ENCODE results near the gene GSK3B.
"Not testable (repeated sequence)": the region's sequence is repeated elsewhere in the genome, so short reads cannot be mapped to it uniquely, and the experiment has no call there.

Gene GSK3B

DNA sequence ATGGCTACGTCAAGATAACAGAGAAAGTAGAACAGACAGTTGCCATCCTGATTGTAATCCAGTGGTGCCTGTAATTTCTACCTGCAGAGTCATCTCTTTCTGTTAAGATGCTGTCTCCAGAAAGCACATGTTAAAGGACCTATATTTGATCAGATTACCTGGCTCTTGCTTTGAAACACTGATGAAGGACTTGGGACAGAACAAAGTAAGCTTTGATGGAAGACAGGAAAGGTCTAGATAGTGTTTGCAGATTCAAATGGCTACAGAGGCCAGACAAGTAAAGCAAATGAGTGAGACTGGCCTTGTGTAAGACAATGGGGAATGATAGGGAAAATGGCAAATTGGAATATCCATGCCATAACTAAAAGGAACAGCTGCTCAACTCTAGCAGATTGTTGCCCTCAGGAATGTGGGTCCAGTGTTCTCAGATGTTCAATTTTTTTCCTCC, 1.8 kb upstream of the GSK3B start:
- no peak for DNase-seq (ENCODE audit: low read depth)

DNA sequence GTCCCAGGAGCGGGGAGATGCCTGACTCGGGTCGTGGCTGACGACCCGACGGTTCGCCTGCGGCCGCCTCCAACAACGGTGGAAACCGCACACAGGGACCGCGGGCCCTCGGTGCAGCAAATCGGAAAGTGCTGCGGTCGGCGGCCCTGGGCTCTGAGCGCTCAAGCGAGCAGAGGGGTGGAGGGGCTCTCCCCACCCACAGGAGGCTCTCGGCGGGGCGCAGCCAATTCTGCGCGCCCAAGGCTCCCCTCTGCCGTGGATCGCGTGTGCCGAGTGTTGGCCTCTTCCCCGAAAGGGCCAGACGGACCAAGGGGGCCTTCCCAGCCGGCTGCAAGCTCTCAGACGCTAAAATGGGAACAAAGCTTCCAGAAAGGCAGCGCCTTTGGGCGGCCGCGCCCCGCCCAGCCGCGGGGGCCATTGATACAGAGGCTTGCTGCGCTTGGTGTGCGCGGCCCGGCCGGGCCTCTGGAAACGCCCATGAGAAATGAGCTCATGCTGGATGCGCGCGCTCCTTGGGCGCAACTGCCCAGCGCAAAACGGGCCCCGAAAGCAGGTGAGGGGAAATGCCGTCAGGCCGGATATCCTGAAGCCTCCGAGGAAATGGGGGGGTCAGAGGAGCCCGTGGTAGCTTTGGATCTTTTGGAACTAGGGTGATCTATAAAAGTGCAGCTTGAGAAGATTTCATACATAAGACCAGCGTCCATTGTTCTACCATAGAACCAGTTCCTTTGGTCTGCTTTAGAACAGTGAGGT, 1.2 kb upstream of the GSK3B start:
- DNase-seq (ENCODE audit: low read depth): peak; percentile 78

DNA sequence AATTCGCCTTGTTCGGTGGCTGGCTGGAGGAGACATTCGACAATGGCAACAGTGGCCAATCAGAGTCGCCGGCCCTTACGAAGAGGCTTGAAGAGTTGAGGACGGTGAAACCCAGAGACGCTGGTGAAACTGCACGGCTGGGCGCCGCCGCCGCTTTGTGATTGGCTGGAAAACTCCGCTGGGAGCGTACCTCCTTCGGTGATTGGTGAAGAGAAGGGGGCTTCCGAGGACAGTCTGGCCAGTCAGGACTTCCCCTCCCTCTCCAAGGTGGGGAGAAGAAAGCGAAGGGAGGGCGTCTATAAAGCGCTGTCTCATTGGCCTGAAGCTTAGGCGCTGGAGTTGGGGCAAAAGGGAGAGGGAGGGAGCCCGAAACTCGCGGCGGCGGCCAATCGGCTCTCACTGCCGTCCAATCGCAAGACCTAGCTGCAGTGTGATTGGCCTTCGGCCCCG, 554 bp upstream of the GSK3B start:
- peak; percentile 99 for DNase-seq (ENCODE audit: low read depth)

DNA sequence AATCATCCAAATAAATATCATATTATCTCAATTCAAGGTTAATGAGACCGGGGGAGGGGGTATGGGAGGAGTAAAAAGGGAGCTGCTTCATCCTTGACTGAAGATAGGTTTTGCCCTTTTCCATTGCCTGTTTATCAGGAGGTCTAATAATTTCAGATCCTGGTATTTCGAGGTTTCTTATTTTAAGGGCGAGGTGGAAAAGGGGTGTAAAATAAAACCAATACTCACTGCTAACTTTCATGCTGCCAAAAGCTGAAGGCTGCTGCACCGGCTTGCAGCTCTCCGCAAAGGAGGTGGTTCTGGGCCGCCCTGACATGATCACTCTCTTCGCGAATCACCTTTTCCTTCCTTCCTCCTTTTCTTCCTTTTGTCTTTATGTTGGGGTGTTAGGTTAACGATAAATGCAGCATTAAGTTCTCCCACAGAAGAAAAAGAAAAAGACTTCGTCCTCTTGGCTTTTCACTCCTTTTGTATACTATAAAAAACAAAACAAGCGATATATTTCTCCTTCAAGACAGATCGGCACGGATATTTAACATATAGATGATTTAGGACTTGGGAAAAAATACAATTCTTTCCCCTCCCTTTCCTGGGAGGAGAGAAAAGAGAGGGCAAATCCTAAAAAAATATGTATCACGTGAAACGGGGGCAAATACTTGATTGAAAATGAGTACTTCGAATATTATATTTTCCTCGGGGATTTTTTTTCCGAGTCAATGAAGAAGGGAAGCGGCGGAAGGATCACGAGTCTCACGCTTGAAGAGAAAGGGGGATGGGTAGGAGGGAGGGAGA, 932 bp downstream of the GSK3B start:
- DNase-seq (ENCODE audit: low read depth): no peak

DNA sequence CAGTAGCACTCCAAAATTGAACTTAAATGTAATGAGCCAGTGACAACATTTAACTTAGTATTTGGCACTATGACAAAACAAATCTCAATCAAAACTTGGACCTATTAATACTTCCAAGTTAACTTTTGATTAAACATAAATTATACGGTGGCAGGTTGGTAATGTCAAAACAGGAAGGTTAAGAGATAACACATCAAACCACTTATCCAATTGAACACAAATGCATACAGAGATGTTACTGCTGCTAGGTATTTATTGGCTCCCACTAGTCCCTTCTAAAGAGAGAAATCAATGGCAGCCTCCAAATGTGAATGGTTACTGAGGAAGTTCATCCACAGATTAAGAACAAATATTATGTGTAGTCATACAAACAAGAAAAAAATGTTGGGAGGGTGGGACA, 1.8 kb downstream of the GSK3B start:
- no peak for DNase-seq (ENCODE audit: low read depth)

DNA sequence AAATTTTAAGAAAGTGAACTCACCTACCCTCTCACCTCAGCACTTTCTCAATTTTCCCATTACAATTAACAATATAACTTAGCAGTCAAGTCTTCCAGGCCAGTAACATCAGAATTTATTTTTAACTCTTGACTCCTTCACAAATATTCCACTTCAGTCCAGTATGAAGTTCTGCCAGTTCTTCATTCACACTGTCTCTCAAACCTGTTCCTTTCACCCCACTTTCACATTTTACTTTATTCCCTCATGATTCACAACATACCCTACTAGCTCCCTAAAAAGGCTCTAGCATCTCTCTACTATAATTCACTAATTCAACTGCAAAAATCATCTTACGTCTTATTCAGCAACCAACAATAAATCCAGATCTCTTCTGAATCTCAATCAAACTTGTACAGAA, 3.8 kb downstream of the GSK3B start:
- no peak for DNase-seq (ENCODE audit: low read depth)

DNA sequence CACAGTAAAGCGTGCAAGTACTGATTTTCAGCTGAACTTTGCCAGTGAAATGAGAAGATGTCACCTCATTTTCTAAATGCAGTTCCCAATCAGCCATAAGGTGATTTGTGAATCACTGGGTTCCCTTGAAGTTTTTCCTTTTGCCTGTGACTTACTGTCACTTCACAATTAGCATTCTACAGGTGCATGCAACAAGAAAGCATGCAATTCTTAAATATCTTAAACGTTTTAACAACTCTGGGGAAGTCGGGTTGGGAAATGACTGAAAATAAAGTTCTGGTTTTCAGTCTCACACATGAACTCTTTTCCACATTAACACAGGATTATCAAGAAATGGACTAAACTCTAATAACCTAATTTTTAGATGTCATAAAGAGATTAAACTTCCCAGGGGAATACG, 5.2 kb downstream of the GSK3B start:
- DNase-seq (ENCODE audit: low read depth): no peak

DNA sequence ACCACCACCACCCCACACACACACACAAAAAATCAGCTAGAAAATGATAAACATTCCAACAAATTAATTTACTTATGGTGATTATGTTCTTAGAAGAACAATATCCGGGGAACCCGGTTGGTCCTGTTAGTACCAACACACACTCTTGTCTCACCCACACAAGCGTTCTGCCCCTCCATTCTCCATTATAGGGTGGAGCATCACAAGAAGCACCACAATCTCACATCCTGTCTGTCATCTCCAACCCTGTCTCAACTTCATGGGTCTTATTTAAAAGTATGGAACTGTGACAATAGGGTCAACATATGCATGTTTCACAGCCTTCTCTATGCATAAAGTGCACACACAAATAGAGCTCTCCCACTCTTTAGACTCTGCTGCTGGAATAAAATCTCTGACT, 5.6 kb downstream of the GSK3B start:
- DNase-seq (ENCODE audit: low read depth): no peak

DNA sequence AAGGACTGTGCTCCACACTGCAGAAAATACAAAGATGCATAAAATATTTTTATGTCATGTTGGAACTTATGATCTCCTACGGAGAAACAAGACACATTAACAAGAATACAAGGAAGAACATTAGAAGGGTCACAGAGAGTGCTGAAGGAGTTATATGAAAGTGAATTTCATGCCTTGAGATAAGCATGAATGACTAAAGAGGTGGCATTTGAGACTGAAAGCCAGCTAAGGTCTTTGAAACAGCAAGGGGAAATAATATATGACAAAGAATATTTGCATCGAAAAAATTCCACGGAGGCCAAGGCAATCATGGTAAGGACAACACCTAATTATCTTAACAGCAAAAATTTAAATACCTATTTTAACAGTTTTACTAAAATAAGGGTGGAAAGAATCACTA, 12.5 kb downstream of the GSK3B start:
- no peak for DNase-seq (ENCODE audit: low read depth)

DNA sequence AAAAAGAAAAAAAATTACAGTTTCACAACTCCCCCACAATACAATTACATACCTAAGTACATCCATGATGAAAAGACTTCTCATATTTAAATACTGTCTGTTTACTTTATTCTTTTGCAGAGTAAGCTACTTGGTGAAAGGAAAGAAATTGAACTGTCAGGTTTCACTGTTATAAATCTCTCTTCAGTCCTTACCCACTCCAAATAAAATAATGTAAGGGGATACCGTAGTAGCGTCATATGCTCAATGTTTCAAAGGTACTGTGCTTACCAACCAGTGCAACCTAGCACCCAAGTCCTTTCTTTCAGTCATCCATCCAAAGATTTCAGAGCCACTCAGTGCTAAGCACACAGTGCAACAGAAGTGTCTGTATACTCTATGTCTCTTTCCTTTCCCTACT, 13.4 kb downstream of the GSK3B start:
- no peak for DNase-seq (ENCODE audit: low read depth)

DNA sequence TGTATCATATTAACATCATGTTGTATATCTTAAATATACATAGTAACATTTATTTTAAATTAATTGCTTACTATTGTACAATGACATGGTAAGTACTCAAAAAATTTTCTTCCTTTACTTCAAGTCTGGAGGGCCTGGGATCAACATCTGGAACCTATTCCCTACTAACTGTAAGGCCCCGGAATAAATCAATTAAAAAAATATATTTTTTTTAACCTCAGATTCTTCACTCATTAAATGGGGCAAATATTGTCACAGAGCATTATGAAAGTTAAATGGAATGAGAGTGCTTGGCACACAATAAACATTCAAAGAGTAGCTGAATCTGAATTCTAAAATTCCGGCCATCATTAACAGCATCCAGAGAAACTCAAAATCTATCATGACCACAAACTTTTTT, 16.5 kb downstream of the GSK3B start:
- DNase-seq (ENCODE audit: low read depth): no peak

DNA sequence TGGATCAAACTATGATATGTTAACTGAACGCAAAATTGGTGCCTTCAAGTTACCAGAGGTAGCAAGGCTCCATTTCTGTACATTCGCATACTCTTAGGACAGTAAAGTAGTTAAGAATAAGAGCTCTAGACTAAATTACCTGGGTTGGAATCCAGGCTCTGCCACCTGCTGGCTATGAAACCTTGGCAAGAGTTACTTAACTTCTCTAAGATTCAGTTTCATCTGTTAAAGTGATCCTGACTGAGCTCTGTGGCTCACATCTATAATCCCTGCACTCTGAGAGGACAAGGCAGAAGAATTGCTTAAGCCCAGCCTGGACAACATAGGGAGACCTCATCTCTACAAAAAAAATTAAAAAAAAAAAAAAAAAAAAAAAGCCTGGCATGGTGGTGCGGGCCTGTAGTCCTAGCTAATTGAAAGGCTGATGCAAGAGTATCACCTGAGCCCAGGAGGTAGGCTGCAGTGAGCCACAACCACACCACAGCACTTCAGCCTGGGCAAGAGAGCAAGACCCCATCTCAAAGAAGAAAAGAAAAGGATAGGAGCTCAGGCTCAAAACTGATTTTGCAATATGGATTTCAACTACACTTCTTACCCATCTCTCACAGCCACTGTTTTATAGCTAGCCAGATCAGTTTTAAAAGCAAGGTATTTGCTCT, 21.3 kb downstream of the GSK3B start:
- DNase-seq (ENCODE audit: low read depth): no peak

DNA sequence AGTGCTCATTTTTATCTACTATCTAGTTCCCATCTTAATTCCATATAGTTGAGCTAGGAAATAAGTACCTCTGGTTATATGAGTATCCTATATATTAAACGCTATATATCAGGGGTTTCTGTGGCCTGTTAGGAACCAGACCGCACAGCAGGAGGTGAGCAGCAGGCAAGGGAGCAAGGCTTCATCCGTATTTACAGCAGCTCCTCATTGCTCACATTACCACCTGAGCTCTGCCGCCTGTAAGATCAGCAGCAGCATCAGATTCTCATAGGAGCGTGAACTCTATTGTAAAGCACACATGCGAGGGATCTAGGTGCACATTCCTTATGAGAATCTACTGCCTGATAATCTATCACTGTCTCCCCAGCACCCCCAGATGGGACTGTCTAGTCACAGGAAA, 23.0 kb downstream of the GSK3B start:
- DNase-seq (ENCODE audit: low read depth): no peak

DNA sequence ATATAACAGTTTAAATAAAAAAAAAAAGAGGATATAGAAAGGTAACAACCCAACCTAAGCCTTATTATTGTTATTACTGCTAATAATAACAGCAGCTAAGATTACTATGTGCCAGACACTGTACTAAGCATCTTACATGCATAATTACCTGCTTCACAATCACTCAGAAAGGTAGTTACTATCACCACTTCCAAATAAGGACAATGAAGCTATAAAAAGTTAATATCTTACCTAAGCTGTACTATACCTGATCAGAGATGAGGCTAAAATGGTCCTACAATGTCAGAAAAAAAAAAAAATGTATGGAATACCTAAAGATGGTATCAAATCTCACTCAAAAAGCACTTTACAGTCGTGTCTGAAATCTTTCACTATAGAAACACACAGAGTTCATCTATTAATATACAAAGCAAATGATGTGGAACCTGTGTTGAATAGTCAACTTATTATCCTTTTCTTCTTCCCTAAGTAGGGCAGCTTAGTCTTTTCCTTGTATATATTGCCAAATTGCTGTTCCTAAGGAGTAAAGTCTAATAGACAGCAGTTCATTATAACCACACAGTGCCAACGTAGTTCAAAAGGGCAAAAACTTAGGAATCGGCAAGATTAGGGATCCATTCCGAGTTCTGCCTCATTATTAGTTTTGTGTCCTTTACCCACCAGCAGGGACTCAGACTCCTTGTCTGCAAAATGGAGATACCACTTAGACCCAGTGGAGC, 23.8 kb downstream of the GSK3B start:
- no peak for DNase-seq (ENCODE audit: low read depth)

DNA sequence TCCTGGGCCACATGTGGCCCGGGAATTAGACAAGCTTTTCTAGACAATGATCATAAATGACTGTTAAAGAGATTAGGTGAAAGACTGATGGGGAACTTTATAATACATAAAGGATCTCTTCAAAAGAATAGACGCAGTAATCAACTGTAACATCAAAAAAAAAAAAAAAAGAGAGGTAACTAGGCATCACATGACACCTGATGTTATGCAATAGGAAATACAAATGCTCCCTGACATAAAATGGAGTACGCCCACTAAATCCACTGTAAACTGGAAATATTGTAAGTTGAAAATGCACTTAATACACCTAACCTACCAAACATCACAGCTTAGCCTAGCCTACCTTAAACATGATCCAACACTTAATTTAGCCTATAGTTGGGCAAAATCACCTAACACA, 27.2 kb downstream of the GSK3B start:
- no peak for DNase-seq (ENCODE audit: low read depth)

DNA sequence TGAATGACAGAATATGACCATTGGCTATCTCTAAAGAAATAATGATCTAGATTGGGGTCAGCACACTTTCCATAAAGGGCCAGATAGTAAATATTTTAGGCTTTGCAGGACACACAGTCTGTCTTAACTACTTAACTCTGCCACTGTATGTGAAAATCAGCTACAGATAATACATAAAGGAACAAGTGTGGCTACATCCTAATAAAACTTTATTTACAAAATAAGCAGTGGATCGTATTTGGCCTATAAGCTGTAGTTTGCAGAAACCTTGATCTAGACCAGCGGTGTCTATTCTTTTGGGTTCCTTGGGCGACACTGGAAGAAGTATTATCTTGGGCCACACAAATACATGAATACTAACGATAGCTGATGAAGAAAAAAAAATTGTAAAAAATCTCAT, 27.6 kb downstream of the GSK3B start:
- DNase-seq (ENCODE audit: low read depth): no peak

DNA sequence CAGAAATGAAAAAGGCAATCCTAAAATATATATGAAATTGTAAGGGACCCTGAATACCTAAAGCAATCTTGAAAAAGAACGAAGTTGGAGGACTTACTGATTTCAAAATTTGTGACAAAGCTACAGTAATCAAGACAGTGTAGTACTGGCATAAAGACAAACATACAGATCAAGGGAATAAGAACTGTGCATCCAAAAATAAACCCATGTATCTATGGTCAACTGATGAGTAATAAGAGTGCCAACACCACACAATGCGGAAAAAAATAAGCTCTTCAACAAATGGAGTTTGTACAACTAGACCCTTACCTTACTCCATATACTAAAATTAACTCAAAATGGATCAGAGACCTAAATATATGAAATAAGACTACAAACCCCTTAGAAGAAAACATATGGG, 29.6 kb downstream of the GSK3B start:
- DNase-seq (ENCODE audit: low read depth): no peak

DNA sequence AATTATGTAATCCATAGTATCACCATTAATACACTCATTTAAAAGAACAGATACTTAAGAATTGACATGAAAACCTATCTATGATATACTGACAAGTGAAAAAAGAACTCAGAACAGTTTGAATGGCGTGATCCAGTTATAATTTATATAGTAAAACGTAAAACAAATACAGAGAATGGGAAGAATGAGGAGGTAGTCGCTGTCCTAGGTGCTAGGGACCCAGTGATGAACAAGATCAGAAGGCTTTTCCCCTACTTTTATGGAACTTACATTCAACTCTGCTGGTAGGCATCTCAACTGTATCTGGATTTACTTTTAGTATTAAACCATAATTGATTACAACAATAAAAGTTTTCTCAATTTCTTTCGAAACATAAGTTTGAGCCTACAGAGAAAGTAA, 31.8 kb downstream of the GSK3B start:
- no peak for DNase-seq (ENCODE audit: low read depth)

DNA sequence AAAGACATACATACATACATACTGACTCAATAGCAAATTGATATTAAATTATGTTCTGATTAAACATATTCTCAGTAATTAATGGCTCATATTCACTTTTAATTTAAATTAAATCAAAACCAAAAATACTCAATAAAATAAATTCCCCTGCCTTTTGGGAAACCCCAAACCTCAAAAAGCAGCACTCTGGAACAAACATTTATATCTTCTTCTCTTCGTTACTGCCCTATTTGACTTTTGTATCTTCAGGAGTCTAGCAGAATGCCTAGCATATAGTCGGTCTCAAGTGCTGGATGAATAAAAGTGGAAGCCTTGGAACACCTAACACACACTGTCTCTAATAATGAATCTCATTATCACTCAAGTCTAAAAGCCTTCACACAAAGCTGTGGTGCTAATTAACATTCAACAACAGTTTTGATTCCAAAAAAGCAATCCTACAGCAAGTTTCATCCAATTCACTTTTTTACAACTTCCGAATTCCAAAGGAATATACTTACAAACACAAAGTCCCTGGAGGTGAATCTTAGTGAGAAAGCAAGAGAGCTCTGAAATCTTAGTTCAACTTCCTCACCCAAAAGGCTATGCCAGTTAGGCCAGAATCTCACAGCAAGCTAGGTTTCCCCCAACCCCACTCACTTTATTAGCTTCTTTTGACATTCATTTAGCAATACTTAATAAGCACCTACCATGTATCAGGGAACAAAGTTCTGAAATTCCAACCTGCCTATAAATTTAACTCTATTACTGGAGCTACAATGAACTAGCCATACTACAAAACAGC, 35.0 kb downstream of the GSK3B start:
- no peak for DNase-seq (ENCODE audit: low read depth)

DNA sequence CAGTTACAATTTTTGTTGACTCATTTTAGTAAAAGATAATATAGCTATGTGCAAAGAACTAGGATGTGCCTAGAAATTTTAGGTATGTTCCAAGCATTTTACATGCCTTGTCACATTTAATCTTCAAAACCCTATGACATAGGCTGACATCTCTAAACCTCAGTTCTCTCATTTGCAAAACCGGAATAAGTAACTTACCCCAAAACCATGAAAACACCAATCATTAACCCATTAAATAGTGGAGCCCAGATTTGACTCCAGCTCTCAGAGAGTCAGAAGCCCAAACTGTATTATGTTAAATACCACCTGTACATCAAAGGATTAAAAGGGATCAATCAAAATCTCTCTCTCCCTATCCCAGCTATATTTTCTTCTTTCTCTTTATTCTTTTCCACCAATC, 36.6 kb downstream of the GSK3B start:
- no peak for DNase-seq (ENCODE audit: low read depth)

DNA sequence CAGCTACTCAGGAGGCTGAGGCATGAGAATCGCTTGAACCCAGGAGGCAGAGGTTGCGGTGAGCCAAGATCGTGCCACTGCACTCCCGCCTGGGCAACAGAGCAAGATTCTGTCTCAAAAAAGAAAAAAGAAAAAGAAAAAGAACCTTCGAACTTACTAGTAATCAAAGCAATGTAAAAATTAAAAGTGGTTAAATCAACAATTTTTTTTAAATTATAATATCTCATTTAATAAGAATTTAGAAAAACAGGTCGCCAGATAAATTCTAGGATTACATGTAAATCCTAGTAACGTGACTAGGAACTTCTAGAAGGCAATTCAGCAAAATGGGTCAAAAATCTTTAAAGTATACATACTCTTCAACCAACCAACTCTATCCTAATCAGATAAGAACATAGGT, 37.2 kb downstream of the GSK3B start:
- DNase-seq (ENCODE audit: low read depth): no peak

DNA sequence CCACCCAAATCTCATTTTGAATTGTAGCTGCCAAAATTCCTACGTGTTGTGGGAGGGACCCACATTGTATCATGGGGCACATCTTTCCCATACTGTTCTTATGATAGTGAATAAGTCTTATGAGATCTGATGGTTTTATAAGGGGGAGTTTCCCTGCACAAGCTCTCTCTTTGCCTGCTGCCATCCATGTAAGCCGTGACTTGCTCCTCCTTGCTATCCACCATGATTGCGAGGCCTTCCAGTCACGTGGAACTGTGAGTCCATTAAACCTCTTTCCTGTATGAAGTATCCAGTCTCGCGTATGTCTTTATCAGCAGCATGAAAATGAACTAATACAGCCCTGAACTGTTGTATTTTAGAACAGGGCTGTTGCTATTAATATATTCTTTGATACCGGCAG, 40.6 kb downstream of the GSK3B start:
- not testable (repeated sequence) for DNase-seq (ENCODE audit: low read depth)

All from activated gamma-delta T cell treated with anti-CD3 and anti-CD28 coated beads, Interleukin-2, amount 50 U/mL, for 16 hours (primary cell).